GM21576 (cell line): ENCODE data around the gene PLEKHD1.
"Not testable (repeated sequence)": the region's sequence is repeated elsewhere in the genome, so short reads cannot be mapped to it uniquely, and the experiment has no call there.

Experiments used
- ATAC-seq: cut with Tn5 transposase; IDR thresholded peaks from one replicate; pipeline ENCODE4 v1.9.1; 2021; ENCODE audit warnings: mild to moderate bottlenecking, moderate library complexity; ENCODE audit not compliant: unreplicated experiment

The PLEKHD1 gene

GRCh38 chr14:69484444-69485314 lies at the start of gene PLEKHD1:
Gene PLEKHD1 (plus strand): TSS chr14:69484728. CDS start chr14:69484966, 238 bp downstream.
- no peak for ATAC-seq

GRCh38 chr14:69439521-69440270 lies 44.8 kb upstream of the PLEKHD1 start:
- ATAC-seq, result no peak

- ATAC-seq, result peak; percentile 49
Measured at GRCh38 chr14:69441948-69442347, 42.6 kb upstream of the PLEKHD1 start.

- no peak for ATAC-seq
Measured at GRCh38 chr14:69443296-69443805, 41.2 kb upstream of the PLEKHD1 start.

GRCh38 chr14:69449216-69449615 lies 35.3 kb upstream of the PLEKHD1 start:
- no peak for ATAC-seq

GRCh38 chr14:69451941-69452340 lies 32.6 kb upstream of the PLEKHD1 start:
- no peak for ATAC-seq

- no peak for ATAC-seq
Measured at GRCh38 chr14:69458350-69458749, 26.2 kb upstream of the PLEKHD1 start.

- ATAC-seq, result no peak
Measured at GRCh38 chr14:69459122-69459521, 25.4 kb upstream of the PLEKHD1 start.

- no peak for ATAC-seq
Measured at GRCh38 chr14:69460093-69460701, 24.3 kb upstream of the PLEKHD1 start.

- ATAC-seq, result no peak
Measured at GRCh38 chr14:69464379-69464778, 20.1 kb upstream of the PLEKHD1 start.

- ATAC-seq, result no peak
Measured at GRCh38 chr14:69464829-69465228, 19.7 kb upstream of the PLEKHD1 start.

GRCh38 chr14:69468949-69469348 lies 15.6 kb upstream of the PLEKHD1 start:
- no peak for ATAC-seq

GRCh38 chr14:69471436-69471835 lies 13.1 kb upstream of the PLEKHD1 start:
- ATAC-seq, result no peak

GRCh38 chr14:69471916-69472315 lies 12.6 kb upstream of the PLEKHD1 start:
- ATAC-seq, result no peak

- ATAC-seq, result no peak
Measured at GRCh38 chr14:69473260-69473659, 11.3 kb upstream of the PLEKHD1 start.

- ATAC-seq, result no peak
Measured at GRCh38 chr14:69473946-69474345, 10.6 kb upstream of the PLEKHD1 start.

GRCh38 chr14:69475194-69475818 lies 9.2 kb upstream of the PLEKHD1 start:
- no peak for ATAC-seq

- not testable (repeated sequence) for ATAC-seq
Measured at GRCh38 chr14:69476824-69477450, 7.6 kb upstream of the PLEKHD1 start.

GRCh38 chr14:69478055-69478454 lies 6.5 kb upstream of the PLEKHD1 start:
- ATAC-seq, result not testable (repeated sequence)

GRCh38 chr14:69479696-69480095 lies 4.8 kb upstream of the PLEKHD1 start:
- no peak for ATAC-seq
